ENCODE measurements around the gene CYP27B1.

DNA sequence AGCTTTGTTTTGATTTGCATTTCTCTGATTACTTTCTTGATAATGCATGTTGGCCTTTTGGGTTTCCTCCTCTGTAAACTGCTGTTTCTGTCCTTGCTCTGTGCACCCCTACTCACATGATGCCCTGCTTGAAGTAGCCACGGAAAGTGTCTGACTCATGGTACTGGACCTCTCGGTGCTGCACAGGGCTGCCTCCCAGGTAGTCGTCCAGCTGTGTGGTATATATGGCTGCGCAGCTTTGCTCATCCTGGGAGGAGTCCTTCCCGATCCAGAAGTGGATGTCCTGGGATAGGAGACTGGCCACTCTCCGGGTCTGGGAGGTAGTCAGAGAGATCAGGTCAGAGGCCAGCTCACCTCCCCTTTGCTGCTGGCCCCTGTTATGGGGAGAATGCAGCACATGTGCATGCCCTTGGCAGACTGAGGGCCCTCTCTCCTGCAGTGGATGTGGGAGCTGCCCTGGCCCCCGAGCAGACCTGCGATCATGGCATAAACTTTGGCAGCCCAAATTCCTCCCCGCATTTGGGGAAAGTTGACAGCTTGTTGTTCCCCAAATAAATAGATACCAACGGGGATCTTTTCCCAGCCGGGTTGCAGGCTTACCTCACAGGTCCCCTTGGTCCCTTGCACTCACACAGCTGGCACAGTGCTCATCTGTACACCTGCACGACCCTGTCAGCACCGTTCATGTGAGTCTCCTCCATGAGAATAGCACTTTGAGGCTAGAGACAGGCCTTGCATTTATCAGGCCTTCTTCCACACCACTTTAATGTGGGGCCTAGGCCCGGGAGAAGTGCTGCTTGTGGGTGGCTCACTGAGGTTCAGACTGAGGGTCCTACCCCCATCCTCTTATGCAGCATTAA, 46.5 kb upstream of the CYP27B1 start:
- TF ChIP-seq CTCF (conservative IDR thresholded peaks at IDR 0.05; ENCODE audit: low read depth in 2 of 2) = no peak
- no peak for TF ChIP-seq CREB1 (CRISPR knock-in tag; IDR thresholded peaks at IDR 0.05; ENCODE audit: low read depth)
- TF ChIP-seq REST (IDR thresholded peaks at IDR 0.05; ENCODE audit: unreplicated experiment) = no peak
- no peak for TF ChIP-seq EZH2phosphoT487 (IDR thresholded peaks at IDR 0.05; ENCODE audit: unreplicated experiment)
- TF ChIP-seq EZH2 (IDR thresholded peaks at IDR 0.05; ENCODE audit: low read depth, unreplicated experiment) = no peak
- TF ChIP-seq POLR2AphosphoS5 (IDR thresholded peaks at IDR 0.05; ENCODE audit: low read depth) = no peak
- TF ChIP-seq NANOG (IDR thresholded peaks at IDR 0.05; ENCODE audit: borderline replicate concordance) = no peak
- no peak for TF ChIP-seq ZNF114 (CRISPR knock-in tag; IDR thresholded peaks at IDR 0.05)
